HepG2 (cell line): ENCODE data around the gene MYCBPAP. TPM values are rescaled to one million over a fixed set of nuclear protein-coding genes. Genes with fewer than 3 reads are reported as not detected.

Experiments
- ATAC-seq: fragments of 200-7000 bp; cut with Tn5 transposase; 3 replicates; pipeline ENCODE4 v1.9.1; 2020; ENCODE audit warnings: mild to moderate bottlenecking, moderate library complexity
- BruUV-seq: library from RNA; stranded (reverse); fragments of 400-500 nt; replicated peaks from 2 replicates; lab custom pipeline; 2021; lab: Mats Ljungman, UMichigan
- CTCF ChIA-PET: fragments of 300-600 bp; formaldehyde crosslinking; extraction: SDS; loops from one replicate; lab custom pipeline; 2021; ENCODE audit warnings: low total read pairs, inconsistent platforms, low intra/inter-chr PET ratio; lab: Yijun Ruan, JAX
- POLR2A ChIA-PET: fragments of 350-600 bp; sonication (Branson Sonifier 250); formaldehyde crosslinking; loops from one replicate; lab custom pipeline; 2020; ENCODE audit warnings: antibody characterized with exemption, inconsistent platforms; lab: Yijun Ruan, JAX
- DNase-seq: peaks from one replicate; pipeline ENCODE4 v3.0.0-alpha.2; 2015; ENCODE audit warnings: low spot score
- FAIRE-seq: peaks from 3 replicates; lab custom pipeline; 2011; peaks lifted over from hg19 to GRCh38; lab: Jason Lieb, UNC
- H2AFZ ChIP-seq: one replicate; pipeline ENCODE4 v1.6.1; 2011; ENCODE audit warnings: low read length, inconsistent platforms
- H3K27ac ChIP-seq: fragments of 300-600 bp; 3 replicates; pipeline ENCODE4 v1.8.0; 2011; ENCODE audit warnings: mixed run types, mild to moderate bottlenecking, mixed read lengths, low read length, inconsistent platforms; ENCODE audit not compliant: insufficient read depth; ENCODE audit errors: extremely low read length
- H3K27me3 ChIP-seq, 2 experiments: fragments of 200-600 bp in 1 of 2; 2 replicates in 1 of 2; 3 replicates in 1 of 2; pipeline versions ENCODE4 v1.6.0 to v1.8.0; 2011; ENCODE audit warnings: low read length in 2 of 2, mild to moderate bottlenecking in 2 of 2, moderate library complexity in 2 of 2, inconsistent platforms in 1 of 2; ENCODE audit not compliant: insufficient read depth in 2 of 2, control insufficient read depth in 1 of 2
- H3K36me3 ChIP-seq, 2 experiments: fragments of 200-600 bp in 1 of 2; replicated peaks in 1 of 2; 2 replicates in 1 of 2; 3 replicates in 1 of 2; pipeline versions ENCODE4 v1.5.1 to v1.8.0; 2011; ENCODE audit warnings: low read length in 2 of 2, inconsistent platforms in 1 of 2; ENCODE audit not compliant: insufficient read depth in 2 of 2, control insufficient read depth in 1 of 2
- H3K4me1 ChIP-seq: 2 replicates; pipeline ENCODE4 v1.5.1; 2012; ENCODE audit warnings: low read length, inconsistent platforms; ENCODE audit not compliant: insufficient read depth
- H3K4me2 ChIP-seq: 2 replicates; pipeline ENCODE4 v1.6.0; 2011; ENCODE audit warnings: low read depth, low read length, inconsistent platforms
- H3K4me3 ChIP-seq, 3 experiments: fragments of 200-600 bp in 1 of 3; sonication (generic), shearing (Covaris generic) in 1 of 3; replicated peaks in 1 of 3; 2 replicates each; pipeline ENCODE4 v1.5.1; 2011 to 2016; ENCODE audit warnings: low read length in 3 of 3, inconsistent platforms in 2 of 3, low read depth in 2 of 3, mild to moderate bottlenecking in 2 of 3, control low read depth in 1 of 3, mixed read lengths in 1 of 3; ENCODE audit not compliant: insufficient read depth in 1 of 3
- H3K79me2 ChIP-seq: one replicate; pipeline ENCODE4 v1.6.1; 2011; ENCODE audit warnings: low read length, inconsistent platforms; ENCODE audit not compliant: insufficient read depth
- H3K9ac ChIP-seq: 2 replicates; pipeline ENCODE4 v1.6.0; 2011; ENCODE audit warnings: mild to moderate bottlenecking, low read depth, low read length, inconsistent platforms; ENCODE audit not compliant: insufficient read depth
- H3K9me3 ChIP-seq: 2 replicates; pipeline ENCODE4 v1.5.1; 2012; ENCODE audit warnings: mild to moderate bottlenecking, low read length
- H4K20me1 ChIP-seq: 2 replicates; pipeline ENCODE4 v1.6.0; 2011; ENCODE audit warnings: inconsistent platforms, mild to moderate bottlenecking, low read length, moderate library complexity; ENCODE audit not compliant: insufficient read depth
- AGO2 ChIP-seq: fragments of 200-400 bp; formaldehyde crosslinking; optimal IDR thresholded peaks from 2 replicates; pipeline ENCODE3; 2017; ENCODE audit warnings: mild to moderate bottlenecking, low read depth, low read length, moderate library complexity
- RBFOX2 ChIP-seq: fragments of 200-400 bp; formaldehyde crosslinking; IDR thresholded peaks from 2 replicates; pipeline ENCODE4 v1.6.1; 2017; ENCODE audit warnings: low read depth, mild to moderate bottlenecking, low read length
- RBM39 ChIP-seq: fragments of 200-400 bp; formaldehyde crosslinking; IDR thresholded peaks from one replicate; pipeline ENCODE4 v1.6.1; 2018; ENCODE audit warnings: antibody characterized with exemption, mild to moderate bottlenecking, low read depth, low read length; ENCODE audit not compliant: poor library complexity, severe bottlenecking
- SOX5 ChIP-seq: IDR thresholded peaks from 2 replicates; pipeline ENCODE4 v1.6.1; 2016; ENCODE audit warnings: borderline replicate concordance
- SRSF4 ChIP-seq: fragments of 200-400 bp; formaldehyde crosslinking; IDR thresholded peaks from one replicate; pipeline ENCODE4 v1.6.1; 2018; ENCODE audit warnings: mild to moderate bottlenecking, low read depth, low read length, moderate library complexity; ENCODE audit not compliant: poor library complexity, severe bottlenecking
- ZFP36L1 ChIP-seq: sonication (generic); formaldehyde crosslinking; IDR thresholded peaks from 2 replicates; pipeline ENCODE4 v1.8.0; 2022; ENCODE audit warnings: mild to moderate bottlenecking, missing genetic modification reagents, moderate library complexity
- ZMAT3 ChIP-seq: sonication (generic); formaldehyde crosslinking; conservative IDR thresholded peaks from 2 replicates; pipeline ENCODE4 v1.7.0; 2021; ENCODE audit warnings: missing genetic modification reagents
- ZNF180 ChIP-seq: sonication (generic); formaldehyde crosslinking; IDR thresholded peaks from 2 replicates; pipeline ENCODE4 v1.4.0; 2020; ENCODE audit warnings: low read depth, missing genetic modification reagents, borderline replicate concordance
- ZNF234 ChIP-seq: sonication (generic); formaldehyde crosslinking; conservative IDR thresholded peaks from 2 replicates; pipeline ENCODE4 v1.5.1; 2020; ENCODE audit warnings: mild to moderate bottlenecking, missing genetic modification reagents
- WGBS: methylation state at CpG from one replicate; pipeline ENCODE4 v1.1.6; 2017; ENCODE audit warnings: low lambda C conversion rate; 5-methylcytosine and 5-hydroxymethylcytosine counted together
- in situ Hi-C: cut with HindIII; loops from 2 replicates; pipeline ENCODE4 v1.10.0; 2017; ENCODE audit warnings: low pct_unique_long_range_greater_than_20kb; ENCODE audit not compliant: extremely low pct_ligation_motif_present
- intact Hi-C: fragments of 100-400 bp; cut with micrococcal nuclease; formaldehyde crosslinking; loops from one replicate; pipeline ENCODE4 v1.10.0; 2022; ENCODE audit not compliant: unreplicated experiment
- polyA plus RNA-seq, 8 experiments: library from polyadenylated mRNA; depleted of rRNA in 3 of 8; stranded (reverse) in 7 of 8; unstranded in 1 of 8; fragments of >200 nt; fragmentation: Illumina TruSeq in 4 of 8; extraction: Trizol in 4 of 8; gene quantifications; 2 replicates each; pipeline versions ENCODE4 v1.2.1 to v1.2.3, GENCODE V29; 2011 to 2016; ENCODE audit warnings: low read depth in 4 of 8, missing spikeins in 1 of 8, mixed read lengths in 1 of 8; ENCODE audit not compliant: insufficient read depth in 1 of 8
- total RNA-seq, 5 experiments: library from RNA; depleted of rRNA; stranded (reverse); fragments of >200 nt; fragmentation: Illumina TruSeq; extraction: Trizol; gene quantifications; 2 replicates each; pipeline ENCODE4 v1.2.3, GENCODE V29; 2016; ENCODE audit warnings: low read depth in 1 of 5
- TF ChIP-seq, protein P1 (sequence below): IDR thresholded peaks from 2 replicates; pipeline ENCODE4 v1.6.1; 2012; ENCODE audit warnings: inconsistent platforms
- TF ChIP-seq, protein P2 (sequence below): sonication (generic); formaldehyde crosslinking; IDR thresholded peaks from 2 replicates; pipeline ENCODE4 v1.4.0; 2020; ENCODE audit warnings: mild to moderate bottlenecking, missing genetic modification reagents

MYCBPAP gene
- total and polyA plus RNA-seq, 2 of the 13 experiments (the other 11 are each of a cell fraction or from before 2014, with no cell fraction given) = 0.22 to 0.24 TPM

DNA sequence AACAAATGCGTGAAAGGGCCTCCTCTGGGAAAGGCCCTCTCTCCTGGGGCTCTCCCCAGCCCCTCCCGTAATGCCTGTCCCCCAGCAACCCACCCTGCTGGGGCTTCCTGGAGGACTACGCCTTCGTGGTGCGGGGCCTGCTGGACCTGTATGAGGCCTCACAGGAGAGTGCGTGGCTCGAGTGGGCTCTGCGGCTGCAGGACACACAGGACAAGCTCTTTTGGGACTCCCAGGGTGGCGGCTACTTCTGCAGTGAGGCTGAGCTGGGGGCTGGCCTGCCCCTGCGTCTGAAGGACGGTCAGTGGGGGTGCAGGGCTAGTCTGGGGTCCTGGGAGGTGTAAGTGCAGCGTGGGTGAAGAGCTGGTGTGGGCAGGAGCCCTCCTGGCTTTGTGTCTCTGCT lies 43.6 kb downstream of the MYCBPAP start:
- 97% methylated on average over 11 of the region's 12 CpGs for WGBS
- H3K4me3 ChIP-seq = no peak overlapping the region
- in situ Hi-C loops = no loop called here
- H2AFZ ChIP-seq = no peak overlapping the region
- ATAC-seq (no peak), DNase-seq (no peak), FAIRE-seq (no peak)
- H3K9me3 ChIP-seq = no peaks in the 10 kb centered on the region
- H3K27ac ChIP-seq = no peak overlapping the region
- POLR2A ChIA-PET = interaction anchor here (1.4 to 3.1 kb wide), 5 partner anchors 9 to 167 kb away, joined by 3 to 20 read pairs (median 8); partner anchors contain the start of gene LUC7L3
- no peaks in the 10 kb centered on the region for H3K27me3 ChIP-seq
- H3K36me3 ChIP-seq = peaks cover 0 to 5% of the 10 kb centered on the region in 2 experiments; a peak in 3 of 5 replicates
- CTCF ChIA-PET = interaction anchor here (0.9 to 1.8 kb wide), 2 partner anchors 69 to 74 kb away, joined by 4 to 10 read pairs; no protein-coding TSS in a partner anchor
- TF ChIP-seq AGO2 (peak; percentile 74), RBFOX2 (peak; percentile 48; the same call in 1 of the 2 replicates)
- TF ChIP-seq, protein P1, sequence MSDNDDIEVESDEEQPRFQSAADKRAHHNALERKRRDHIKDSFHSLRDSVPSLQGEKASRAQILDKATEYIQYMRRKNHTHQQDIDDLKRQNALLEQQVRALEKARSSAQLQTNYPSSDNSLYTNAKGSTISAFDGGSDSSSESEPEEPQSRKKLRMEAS = no peak
- TF ChIP-seq, all 625 proteins: peak for 2
- H3K79me2 ChIP-seq = peaks cover 3% of the 10 kb centered on the region
- H4K20me1 ChIP-seq = no peaks in the 10 kb centered on the region
- no TSS peak for BruUV-seq
- no peak overlapping the region for H3K4me2 ChIP-seq
- intact Hi-C loops = no loop called here
- H3K4me1 ChIP-seq = peaks cover 41% of the 10 kb centered on the region
- no peak overlapping the region for H3K9ac ChIP-seq

DNA sequence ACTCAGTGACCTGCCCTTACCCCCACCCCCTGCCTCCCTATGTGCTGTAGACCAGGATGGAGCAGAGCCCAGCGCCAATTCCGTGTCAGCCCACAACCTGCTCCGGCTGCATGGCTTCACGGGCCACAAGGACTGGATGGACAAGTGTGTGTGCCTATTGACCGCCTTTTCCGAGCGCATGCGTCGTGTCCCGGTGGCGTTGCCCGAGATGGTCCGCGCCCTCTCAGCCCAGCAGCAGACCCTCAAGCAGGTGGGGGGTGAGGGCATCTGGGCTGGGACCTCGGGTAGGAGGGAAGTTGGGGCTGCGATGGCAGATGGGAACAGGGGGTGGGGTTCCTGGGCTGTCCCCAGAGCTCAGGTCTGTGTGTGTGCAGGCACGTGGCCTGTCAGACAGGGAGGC lies 46.0 kb downstream of the MYCBPAP start:
- in situ Hi-C loops = no loop called here
- FAIRE-seq = no peak
- POLR2A ChIA-PET = no interaction called here

More for the DNA sequence above, 46.0 kb downstream of the MYCBPAP start:
- no peak overlapping the region for H3K4me2 ChIP-seq
- TF ChIP-seq AGO2 (peak; percentile 79), SRSF4 (no peak), RBFOX2 (0 out of 2 replicates have a peak, but pooled peaks have one; percentile 37), ZFP36L1 (CRISPR knock-in tag) (no peak), SOX5 (CRISPR knock-in tag) (no peak), ZNF234 (no peak), RBM39 (no peak), ZMAT3 (CRISPR knock-in tag) (no peak), ZNF180 (no peak)
- TF ChIP-seq, protein P2, sequence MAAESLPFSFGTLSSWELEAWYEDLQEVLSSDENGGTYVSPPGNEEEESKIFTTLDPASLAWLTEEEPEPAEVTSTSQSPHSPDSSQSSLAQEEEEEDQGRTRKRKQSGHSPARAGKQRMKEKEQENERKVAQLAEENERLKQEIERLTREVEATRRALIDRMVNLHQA (CRISPR knock-in tag) = no peak
- peaks cover 22% of the 10 kb centered on the region for H3K4me1 ChIP-seq
- no peak overlapping the region for H3K4me3 ChIP-seq
- CTCF ChIA-PET = no interaction called here
- WGBS = 95% methylated on average over 17 of the region's 17 CpGs
- DNase-seq (no peak), ATAC-seq (no peak)
- intact Hi-C loops = no loop called here
- no peaks in the 10 kb centered on the region for H3K79me2 ChIP-seq
- no peak overlapping the region for H3K27ac ChIP-seq
- H3K27me3 ChIP-seq = no peaks in the 10 kb centered on the region
- H2AFZ ChIP-seq = no peak overlapping the region
- no peak overlapping the region for H3K9ac ChIP-seq
- H4K20me1 ChIP-seq = no peaks in the 10 kb centered on the region
- peaks cover 0 to 3% of the 10 kb centered on the region in 2 experiments; a peak in 2 of 5 replicates for H3K36me3 ChIP-seq
- no peaks in the 10 kb centered on the region for H3K9me3 ChIP-seq
- BruUV-seq = no TSS peak
